IPS-20b (cell line): Measurements from ENCODE around the gene SETD1A.

Experiments used
- H3K27ac ChIP-seq: one replicate; pipeline ENCODE4 v1.5.1; 2013; ENCODE audit warnings: low read length
- H3K27me3 ChIP-seq: 2 replicates; pipeline ENCODE4 v1.6.1; 2013; ENCODE audit warnings: mild to moderate bottlenecking, low read length, inconsistent platforms; ENCODE audit not compliant: insufficient read depth
- H3K36me3 ChIP-seq: 2 replicates; pipeline ENCODE4 v1.6.1; 2013; ENCODE audit warnings: low read depth, mild to moderate bottlenecking, inconsistent platforms, low read length, moderate library complexity; ENCODE audit not compliant: insufficient read depth
- H3K4me1 ChIP-seq: 2 replicates; pipeline ENCODE4 v1.6.1; 2013; ENCODE audit warnings: mild to moderate bottlenecking, control low read depth, inconsistent platforms, low read length, moderate library complexity; ENCODE audit not compliant: insufficient read depth
- H3K4me3 ChIP-seq: 2 replicates; pipeline ENCODE4 v1.5.1; 2013; ENCODE audit warnings: mild to moderate bottlenecking, low read length, inconsistent platforms
- H3K9ac ChIP-seq: 2 replicates; pipeline ENCODE4 v1.6.1; 2013; ENCODE audit warnings: low read depth, mild to moderate bottlenecking, inconsistent platforms, low read length, moderate library complexity
- H3K9me3 ChIP-seq: 2 replicates; pipeline ENCODE4 v1.6.1; 2013; ENCODE audit warnings: mild to moderate bottlenecking, low read depth, low read length, inconsistent platforms; ENCODE audit not compliant: insufficient read depth

SETD1A gene

GRCh38 chr16:30923554-30924075 lies 33.9 kb upstream of the SETD1A start, which contains the start of gene FBXL19:
Gene FBXL19, plus strand, starts transcription at chr16:30923572. Its CDS starts 2,183 bp downstream, at chr16:30925755.
- Histone ChIP-seq H3K9me3 (no peaks in the 10 kb centered on the region), H3K9ac (peak within 1 kb of the TSS; percentile 86), H3K27ac (peak within 1 kb of the TSS; percentile 83), H3K36me3 (peaks cover 15% of the 10 kb centered on the region; the same call in 1 of the 2 replicates), H3K27me3 (no peaks in the 10 kb centered on the region), H3K4me1 (no peaks in the 10 kb centered on the region; the same call in 1 of the 2 replicates), H3K4me3 (peak within 1 kb of the TSS; percentile 71)

- Histone ChIP-seq H3K4me3 (peak overlapping the region; percentile 71), H3K4me1 (no peaks in the 10 kb centered on the region; the same call in 1 of the 2 replicates), H3K9ac (peak overlapping the region; percentile 85; the same call in 1 of the 2 replicates), H3K27me3 (no peaks in the 10 kb centered on the region), H3K27ac (peak overlapping the region; percentile 83), H3K36me3 (peaks cover 21% of the 10 kb centered on the region), H3K9me3 (no peaks in the 10 kb centered on the region)
Measured at GRCh38 chr16:30924076-30924912, 33.3 kb upstream of the SETD1A start.

- peak overlapping the region; percentile 71 for H3K4me3 ChIP-seq
- no peaks in the 10 kb centered on the region for H3K27me3 ChIP-seq
- H3K9me3 ChIP-seq = no peaks in the 10 kb centered on the region
- peak overlapping the region; percentile 83 for H3K27ac ChIP-seq
- peaks cover 25% of the 10 kb centered on the region for H3K36me3 ChIP-seq
- H3K9ac ChIP-seq = peak overlapping the region; percentile 85
- H3K4me1 ChIP-seq = no peaks in the 10 kb centered on the region; the same call in 1 of the 2 replicates
Measured at GRCh38 chr16:30924913-30925631, 32.5 kb upstream of the SETD1A start.

GRCh38 chr16:30925632-30925987 lies 31.9 kb upstream of the SETD1A start:
- no peaks in the 10 kb centered on the region; the same call in 1 of the 2 replicates for H3K4me1 ChIP-seq
- H3K9ac ChIP-seq = no peak overlapping the region; the same call in 1 of the 2 replicates
- no peaks in the 10 kb centered on the region for H3K27me3 ChIP-seq
- peaks cover 29% of the 10 kb centered on the region for H3K36me3 ChIP-seq
- H3K9me3 ChIP-seq = no peaks in the 10 kb centered on the region
- no peak overlapping the region for H3K27ac ChIP-seq
- peak overlapping the region; percentile 71; the same call in 1 of the 2 replicates for H3K4me3 ChIP-seq

GRCh38 chr16:30925995-30926811 lies 31.4 kb upstream of the SETD1A start:
- Histone ChIP-seq H3K27ac (no peak overlapping the region), H3K36me3 (peaks cover 35% of the 10 kb centered on the region), H3K27me3 (no peaks in the 10 kb centered on the region), H3K9me3 (no peaks in the 10 kb centered on the region), H3K4me1 (no peaks in the 10 kb centered on the region; the same call in 1 of the 2 replicates), H3K4me3 (no peak overlapping the region), H3K9ac (no peak overlapping the region)

DNA sequence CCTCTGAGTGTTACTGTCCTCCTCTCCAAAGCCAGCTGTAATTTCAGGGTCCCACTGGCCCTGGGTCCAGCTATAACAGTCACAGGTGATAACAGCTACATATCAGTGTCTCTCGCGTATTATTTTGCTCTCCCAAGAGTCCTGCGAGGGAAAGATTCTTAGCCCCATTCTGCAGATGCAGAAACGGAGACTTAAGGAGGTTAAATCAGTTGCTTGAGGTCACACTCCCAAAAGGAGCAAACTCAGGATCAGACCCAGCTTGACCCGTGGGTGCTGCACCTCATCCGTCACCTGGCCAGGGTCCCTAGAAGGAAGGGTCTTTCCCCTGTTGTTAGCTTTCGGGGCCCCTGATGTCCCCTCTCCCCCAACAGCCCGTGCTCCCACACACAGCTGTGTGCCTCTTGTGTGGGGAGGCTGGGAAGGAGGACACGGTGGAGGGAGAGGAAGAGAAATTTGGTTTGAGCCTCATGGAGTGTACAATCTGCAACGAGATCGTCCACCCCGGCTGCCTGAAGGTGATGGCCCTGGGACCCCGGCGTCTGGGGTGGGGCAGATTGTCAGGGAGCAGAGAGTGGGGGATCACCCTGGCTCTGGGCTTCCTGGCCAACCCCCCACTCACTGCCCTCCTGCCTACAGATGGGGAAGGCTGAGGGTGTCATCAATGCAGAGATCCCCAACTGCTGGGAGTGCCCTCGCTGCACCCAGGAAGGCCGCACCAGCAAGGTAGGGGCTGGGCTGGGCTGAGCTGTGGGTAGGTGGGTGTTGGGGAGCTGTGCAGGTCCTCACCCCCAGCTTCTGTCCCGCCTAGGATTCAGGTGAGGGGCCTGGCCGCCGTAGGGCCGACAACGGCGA lies 30.4 kb upstream of the SETD1A start:
- H3K9ac ChIP-seq = no peak overlapping the region
- peak overlapping the region; percentile 50 for H3K27ac ChIP-seq
- H3K9me3 ChIP-seq = no peaks in the 10 kb centered on the region
- no peaks in the 10 kb centered on the region for H3K27me3 ChIP-seq
- no peaks in the 10 kb centered on the region; the same call in 1 of the 2 replicates for H3K4me1 ChIP-seq
- H3K36me3 ChIP-seq = peaks cover 44% of the 10 kb centered on the region
- H3K4me3 ChIP-seq = no peak overlapping the region

DNA sequence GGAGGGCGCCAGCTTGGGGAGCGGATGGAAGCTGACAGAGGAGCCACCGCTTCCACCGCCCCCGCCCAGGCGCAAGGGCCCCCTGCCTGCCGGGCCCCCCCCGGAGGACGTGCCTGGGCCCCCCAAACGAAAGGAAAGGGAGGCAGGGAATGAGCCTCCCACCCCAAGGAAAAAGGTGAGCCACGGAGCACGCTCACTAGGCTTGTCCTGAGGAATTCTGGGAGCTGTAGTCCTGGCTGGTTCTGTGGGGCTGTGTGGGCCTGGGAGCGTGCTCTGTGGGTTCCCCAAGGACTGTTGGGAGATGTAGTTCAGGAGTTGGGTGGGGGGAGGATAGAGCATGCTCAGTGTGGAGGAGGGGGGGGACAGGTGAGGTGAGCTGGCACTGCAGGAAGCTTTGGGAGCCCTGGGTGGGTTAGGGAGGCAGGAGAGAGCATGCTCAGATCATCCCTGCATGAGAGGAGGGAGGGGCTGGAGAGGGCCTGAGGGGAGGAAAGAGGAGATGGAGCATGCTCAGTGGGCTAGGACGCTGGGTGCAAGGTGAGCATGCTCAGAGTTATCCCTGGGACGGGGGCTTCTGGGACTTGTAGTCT lies 29.7 kb upstream of the SETD1A start:
- Histone ChIP-seq H3K4me3 (no peak overlapping the region), H3K36me3 (peaks cover 50% of the 10 kb centered on the region)

DNA sequence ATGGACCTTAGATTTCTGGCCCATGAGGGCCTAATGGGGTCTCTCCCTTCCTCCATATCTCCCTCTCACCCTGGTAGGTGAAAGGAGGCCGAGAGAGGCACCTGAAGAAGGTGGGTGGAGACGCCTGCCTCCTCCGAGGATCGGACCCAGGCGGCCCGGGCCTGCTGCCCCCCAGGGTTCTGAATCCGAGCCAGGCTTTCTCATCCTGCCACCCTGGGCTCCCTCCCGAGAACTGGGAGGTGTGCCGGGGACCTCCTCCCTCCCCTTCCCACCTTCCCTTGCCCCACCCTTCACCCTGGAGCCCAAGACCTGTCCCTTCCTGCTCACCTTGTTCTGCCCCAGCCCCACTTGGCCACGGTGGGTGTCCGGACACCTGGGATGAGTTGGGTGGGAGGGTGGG lies 29.2 kb upstream of the SETD1A start:
- Histone ChIP-seq H3K4me1 (no peaks in the 10 kb centered on the region; the same call in 1 of the 2 replicates), H3K4me3 (no peak overlapping the region), H3K9me3 (no peaks in the 10 kb centered on the region), H3K27ac (no peak overlapping the region), H3K9ac (no peak overlapping the region), H3K36me3 (peaks cover 50% of the 10 kb centered on the region), H3K27me3 (no peaks in the 10 kb centered on the region)

More for the DNA sequence above, 29.7 kb upstream of the SETD1A start:
- Histone ChIP-seq H3K27ac (peak overlapping the region; percentile 50), H3K9me3 (no peaks in the 10 kb centered on the region), H3K4me1 (no peaks in the 10 kb centered on the region; the same call in 1 of the 2 replicates), H3K9ac (no peak overlapping the region), H3K27me3 (no peaks in the 10 kb centered on the region)

- H3K4me3 ChIP-seq = no peak overlapping the region
- no peak overlapping the region for H3K9ac ChIP-seq
- no peaks in the 10 kb centered on the region for H3K27me3 ChIP-seq
- H3K4me1 ChIP-seq = no peaks in the 10 kb centered on the region; the same call in 1 of the 2 replicates
- no peaks in the 10 kb centered on the region for H3K9me3 ChIP-seq
- peaks cover 53% of the 10 kb centered on the region for H3K36me3 ChIP-seq
- no peak overlapping the region for H3K27ac ChIP-seq
Measured at GRCh38 chr16:30929167-30929566, 28.4 kb upstream of the SETD1A start.

DNA sequence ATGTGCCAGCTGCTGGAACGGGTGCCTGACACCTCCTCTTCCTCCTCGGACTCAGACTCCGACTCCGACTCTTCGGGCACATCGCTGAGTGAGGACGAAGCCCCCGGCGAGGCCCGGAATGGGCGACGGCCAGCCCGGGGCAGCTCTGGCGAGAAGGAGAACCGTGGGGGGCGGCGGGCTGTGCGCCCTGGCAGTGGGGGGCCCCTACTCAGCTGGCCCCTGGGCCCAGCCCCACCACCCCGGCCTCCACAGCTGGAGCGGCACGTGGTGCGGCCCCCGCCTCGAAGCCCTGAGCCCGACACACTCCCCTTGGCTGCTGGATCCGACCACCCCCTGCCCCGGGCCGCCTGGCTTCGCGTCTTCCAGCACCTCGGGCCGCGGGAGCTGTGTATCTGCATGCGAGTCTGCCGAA lies 27.4 kb upstream of the SETD1A start:
- Histone ChIP-seq H3K27ac (no peak overlapping the region), H3K27me3 (no peaks in the 10 kb centered on the region), H3K4me1 (no peaks in the 10 kb centered on the region; the same call in 1 of the 2 replicates), H3K36me3 (peaks cover 59% of the 10 kb centered on the region), H3K4me3 (no peak overlapping the region), H3K9ac (no peak overlapping the region), H3K9me3 (no peaks in the 10 kb centered on the region)
